Stimulated activated CD4-positive, alpha-beta T cell treated with anti-CD3 and anti-CD28 coated beads, Interleukin-4, amount 100 ng/mL, for 4 hours (primary cell): Measurements from ENCODE around the gene HNRNPU.

Experiments
- DNase-seq, 2 experiments: peaks; one replicate each; pipeline ENCODE4 v3.0.0-alpha.2; 2020

HNRNPU gene

DNA sequence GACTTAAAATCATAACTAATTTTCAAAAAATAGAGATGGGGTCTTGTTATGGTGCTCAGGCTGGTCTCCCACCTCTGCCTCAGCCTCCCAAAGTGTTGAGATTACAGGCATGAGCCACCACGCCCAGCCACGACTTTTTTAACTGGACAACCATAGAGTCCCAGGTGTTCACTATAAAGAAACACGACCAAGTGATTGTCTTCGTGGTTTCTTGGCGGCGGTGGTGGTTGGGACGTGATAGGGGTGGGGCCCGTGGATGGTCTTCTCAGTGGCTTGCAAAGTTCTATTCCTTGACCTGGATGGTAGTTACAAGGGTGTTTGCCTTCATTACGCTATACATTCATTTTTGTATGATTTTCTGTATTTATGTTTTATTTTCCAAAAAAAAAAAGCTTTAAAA lies 63.5 kb downstream of the HNRNPU start:
- no peak for DNase-seq
